A673 (cell line): ENCODE data around the gene HTR3B.

Source experiments
- EZH2 ChIP-seq: fragments of 200-600 bp; sonication (generic); IDR thresholded peaks from 2 replicates; pipeline ENCODE4 v1.6.1; 2017; ENCODE audit warnings: borderline replicate concordance, low read depth, mild to moderate bottlenecking, mixed read lengths, antibody characterized with exemption, low read length; ENCODE audit not compliant: poor library complexity, severe bottlenecking
- TF ChIP-seq, protein P1 (sequence below): fragments of 300-800, 200-600 bp; sonication (generic); conservative IDR thresholded peaks from 2 replicates; pipeline ENCODE4 v1.5.1; 2017; ENCODE audit warnings: low read depth, mild to moderate bottlenecking, antibody characterized with exemption, low read length, moderate library complexity, mixed read lengths

GRCh38 chr11:113865873-113866272, 38.7 kb upstream of the HTR3B start:
- TF ChIP-seq EZH2 = no peak
- TF ChIP-seq, protein P1, sequence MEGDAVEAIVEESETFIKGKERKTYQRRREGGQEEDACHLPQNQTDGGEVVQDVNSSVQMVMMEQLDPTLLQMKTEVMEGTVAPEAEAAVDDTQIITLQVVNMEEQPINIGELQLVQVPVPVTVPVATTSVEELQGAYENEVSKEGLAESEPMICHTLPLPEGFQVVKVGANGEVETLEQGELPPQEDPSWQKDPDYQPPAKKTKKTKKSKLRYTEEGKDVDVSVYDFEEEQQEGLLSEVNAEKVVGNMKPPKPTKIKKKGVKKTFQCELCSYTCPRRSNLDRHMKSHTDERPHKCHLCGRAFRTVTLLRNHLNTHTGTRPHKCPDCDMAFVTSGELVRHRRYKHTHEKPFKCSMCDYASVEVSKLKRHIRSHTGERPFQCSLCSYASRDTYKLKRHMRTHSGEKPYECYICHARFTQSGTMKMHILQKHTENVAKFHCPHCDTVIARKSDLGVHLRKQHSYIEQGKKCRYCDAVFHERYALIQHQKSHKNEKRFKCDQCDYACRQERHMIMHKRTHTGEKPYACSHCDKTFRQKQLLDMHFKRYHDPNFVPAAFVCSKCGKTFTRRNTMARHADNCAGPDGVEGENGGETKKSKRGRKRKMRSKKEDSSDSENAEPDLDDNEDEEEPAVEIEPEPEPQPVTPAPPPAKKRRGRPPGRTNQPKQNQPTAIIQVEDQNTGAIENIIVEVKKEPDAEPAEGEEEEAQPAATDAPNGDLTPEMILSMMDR = no peak
